Umbilical cord (tissue), 2 donors: Measurements from ENCODE around the gene UBASH3B. TPM values are rescaled to one million over a fixed set of nuclear protein-coding genes. Genes with fewer than 3 reads are reported as not detected.

Source experiments
- DNase-seq: peaks from one replicate; pipeline ENCODE4 v3.0.0-alpha.2; 2015; ENCODE audit warnings: low spot score
- total RNA-seq: library from RNA; depleted of rRNA; stranded (reverse); fragments of >200 nt; gene quantifications from one replicate; pipeline ENCODE4 v1.2.3, GENCODE V29; 2014; ENCODE audit warnings: low replicate concordance; ENCODE audit not compliant: insufficient read depth

Gene UBASH3B
- total RNA-seq, 1 donor from 2014 or later = 3.4 TPM

DNA sequence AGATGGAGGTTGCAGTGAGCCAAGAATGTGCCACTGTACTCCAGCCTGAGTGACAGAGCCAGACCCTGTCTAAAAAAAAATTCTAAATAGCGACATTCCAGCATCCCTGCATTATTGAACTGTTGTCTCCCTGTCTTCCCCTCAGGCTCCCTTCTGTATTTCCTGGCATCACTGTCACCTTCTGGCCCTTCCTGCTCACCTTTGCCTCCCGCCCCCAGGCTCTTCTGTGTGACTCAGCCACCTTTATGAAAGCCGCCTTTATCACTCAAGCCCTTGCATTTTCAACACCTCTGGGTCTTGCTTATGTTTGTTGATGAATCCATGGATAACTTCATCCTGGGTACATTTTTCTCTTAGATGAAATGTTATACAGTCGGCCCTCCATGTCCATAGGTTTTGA, 21.1 kb downstream of the UBASH3B start:
- no peak for DNase-seq

DNA sequence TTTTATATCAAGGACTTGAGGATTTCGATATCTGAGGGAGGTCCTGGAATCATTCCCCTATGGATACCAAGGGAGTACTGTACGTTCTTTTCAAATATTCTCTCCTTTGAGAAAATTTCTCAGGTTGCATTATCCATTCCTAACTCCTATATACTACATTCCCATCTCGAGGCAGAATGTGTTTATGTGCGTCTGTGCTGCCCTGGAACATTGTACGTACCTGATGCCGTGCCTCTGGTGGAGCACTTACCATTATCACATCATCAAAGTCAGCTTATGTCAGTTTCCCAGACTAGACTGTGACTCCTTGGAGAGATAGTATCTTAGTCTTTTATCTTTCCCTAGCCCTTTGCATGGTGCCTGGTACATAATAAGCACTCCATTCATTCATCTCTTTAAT, 21.7 kb downstream of the UBASH3B start:
- no peak for DNase-seq

DNA sequence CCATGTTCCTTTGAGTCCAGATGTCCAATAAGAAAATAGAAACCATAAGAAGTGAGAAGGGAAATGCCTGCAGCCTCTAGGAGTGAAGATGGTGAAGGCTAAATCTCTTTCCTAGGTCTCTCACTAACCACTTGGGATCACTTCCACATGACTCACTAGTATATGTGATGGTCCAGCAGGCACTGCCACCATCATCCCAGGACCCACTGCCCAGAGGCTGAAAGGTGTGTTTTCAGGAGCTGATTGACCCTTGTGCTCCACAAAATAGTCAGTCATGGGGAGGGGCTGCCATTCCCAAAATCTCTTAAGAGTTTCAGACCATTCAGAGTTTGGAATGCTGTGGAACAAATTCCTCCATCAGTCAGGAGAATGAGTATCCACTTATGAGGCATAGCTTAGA, 22.9 kb downstream of the UBASH3B start:
- no peak for DNase-seq

DNA sequence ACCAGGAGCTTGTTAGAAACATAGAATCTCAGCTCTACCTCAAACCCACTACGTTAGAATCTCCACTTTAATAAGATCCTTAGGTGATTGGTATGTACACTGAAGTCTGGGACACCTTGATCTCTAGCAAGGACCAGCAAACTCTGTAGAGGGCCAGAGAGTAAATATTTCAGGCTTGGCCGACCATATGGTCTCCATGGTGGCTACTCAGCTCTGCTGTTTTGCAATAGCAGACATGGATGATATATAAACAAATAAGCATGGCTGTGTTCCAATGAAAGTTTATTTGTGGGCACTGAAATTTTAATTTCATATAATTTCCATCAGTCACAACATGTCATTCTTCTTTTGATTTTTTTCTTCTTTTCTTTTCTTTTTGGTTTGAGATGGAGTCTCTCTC, 23.9 kb downstream of the UBASH3B start:
- DNase-seq = no peak

DNA sequence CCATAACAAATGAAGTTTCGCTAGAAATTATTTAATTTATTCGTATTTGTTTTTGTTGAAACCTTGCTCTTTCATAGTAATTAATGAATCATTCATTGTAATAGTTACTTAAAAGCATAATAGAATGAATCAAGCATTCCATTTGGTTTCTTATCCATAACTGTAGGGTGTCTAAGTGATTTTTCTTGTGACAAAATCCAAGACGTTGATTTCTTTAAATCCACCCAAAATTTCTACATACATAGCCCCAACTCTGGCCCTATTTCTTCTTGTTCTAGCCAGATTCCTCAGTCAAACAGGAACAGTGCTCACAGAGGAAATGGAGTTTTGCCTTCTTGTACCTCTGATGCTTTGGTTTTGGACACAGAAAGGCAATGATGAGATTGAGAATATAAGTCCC, 25.5 kb downstream of the UBASH3B start:
- no peak for DNase-seq

DNA sequence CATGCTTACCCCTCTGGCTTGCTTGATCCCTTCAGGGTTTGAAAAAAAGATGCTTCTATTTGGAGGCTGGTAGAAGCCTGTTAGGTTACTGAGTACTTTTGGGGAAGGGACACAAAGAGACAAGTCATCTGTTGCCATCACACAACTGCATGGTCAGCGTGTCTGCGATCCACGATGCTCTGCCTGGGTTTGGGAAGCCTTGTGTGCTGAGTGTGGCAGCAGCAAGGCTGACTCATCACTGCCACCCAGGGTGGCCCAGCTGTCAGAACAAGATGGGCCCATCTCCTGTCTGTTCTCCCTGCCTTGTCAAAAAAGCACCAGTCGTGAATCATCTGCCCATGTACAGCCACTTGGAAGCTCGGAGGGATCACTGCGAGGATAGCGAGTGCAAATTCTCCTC, 26.2 kb downstream of the UBASH3B start:
- no peak for DNase-seq

DNA sequence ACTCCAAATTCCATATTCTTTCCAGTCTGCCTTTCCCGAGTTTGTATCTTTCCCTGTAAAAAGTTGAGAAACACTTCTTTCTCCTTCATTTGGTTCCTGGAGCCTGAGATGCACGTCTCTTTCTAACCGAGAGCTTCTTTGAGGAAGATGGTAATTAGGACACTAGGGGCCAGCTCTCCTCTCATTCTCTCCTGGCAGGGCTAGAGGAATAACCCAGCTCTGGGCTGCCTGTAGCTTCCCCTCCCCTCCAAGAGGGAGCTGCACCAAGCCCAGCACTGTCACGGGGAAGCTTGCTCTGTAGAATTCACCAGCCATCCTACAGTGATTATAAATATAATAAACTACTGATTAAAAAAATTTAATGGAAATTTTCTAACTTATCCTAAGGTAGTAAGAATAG, 26.9 kb downstream of the UBASH3B start:
- DNase-seq = no peak

DNA sequence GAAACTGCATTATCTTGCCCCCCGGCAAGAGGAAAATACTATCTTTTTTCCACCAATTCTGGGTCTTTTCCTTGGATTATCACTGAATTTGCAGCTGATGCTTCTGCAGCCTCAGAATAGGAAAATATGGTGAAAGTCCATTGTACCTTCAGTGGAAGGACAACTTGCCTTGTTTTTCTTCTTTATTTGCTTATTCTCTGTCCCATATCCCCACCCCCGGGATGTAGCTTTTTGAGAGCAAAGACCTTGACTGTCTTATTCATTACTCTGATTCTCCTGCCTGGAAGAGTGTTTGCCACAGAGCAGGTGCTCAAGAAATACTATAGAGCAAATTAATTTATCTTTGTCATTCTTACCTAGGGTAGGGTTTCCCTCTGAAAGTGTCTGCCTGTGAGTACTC, 29.5 kb downstream of the UBASH3B start:
- no peak for DNase-seq

DNA sequence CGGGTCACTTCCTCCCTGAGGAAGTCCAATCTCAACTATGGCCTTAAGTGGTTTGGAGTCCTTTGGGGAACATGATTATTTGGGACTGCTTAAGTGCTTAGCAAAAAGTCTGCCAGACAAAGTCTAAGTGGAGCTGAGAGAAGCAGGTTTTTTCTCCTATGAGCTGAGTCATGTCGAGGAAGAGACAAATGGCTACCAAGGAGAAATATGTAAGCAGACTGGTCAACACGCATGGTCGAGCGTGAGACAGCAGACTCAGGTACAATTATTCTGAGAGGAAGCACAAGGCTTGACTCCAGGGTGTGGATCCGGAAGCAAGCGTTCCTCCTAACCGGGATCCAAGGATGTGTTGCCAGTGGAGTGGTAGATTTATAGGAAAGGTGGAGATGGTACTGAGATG, 30.6 kb downstream of the UBASH3B start:
- no peak for DNase-seq

DNA sequence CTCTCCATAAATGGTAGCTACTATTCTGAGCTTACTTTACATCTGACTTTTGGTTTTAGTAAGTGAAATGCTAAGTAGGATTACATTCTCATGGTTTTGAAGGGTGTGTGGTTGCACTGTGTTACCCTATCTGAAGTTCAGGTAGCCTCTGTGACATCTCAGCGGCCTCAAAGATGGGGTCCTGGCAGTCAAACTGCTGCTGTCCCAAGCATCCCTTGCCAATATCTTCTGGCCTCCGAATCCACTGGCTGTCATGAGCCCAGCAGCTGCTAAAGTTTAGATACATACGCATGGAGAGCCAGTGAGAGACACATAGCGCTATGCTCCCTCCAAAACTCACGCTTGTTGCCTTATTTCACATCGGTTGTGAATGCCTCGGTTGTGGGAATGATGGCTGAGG, 34.9 kb downstream of the UBASH3B start:
- no peak for DNase-seq

DNA sequence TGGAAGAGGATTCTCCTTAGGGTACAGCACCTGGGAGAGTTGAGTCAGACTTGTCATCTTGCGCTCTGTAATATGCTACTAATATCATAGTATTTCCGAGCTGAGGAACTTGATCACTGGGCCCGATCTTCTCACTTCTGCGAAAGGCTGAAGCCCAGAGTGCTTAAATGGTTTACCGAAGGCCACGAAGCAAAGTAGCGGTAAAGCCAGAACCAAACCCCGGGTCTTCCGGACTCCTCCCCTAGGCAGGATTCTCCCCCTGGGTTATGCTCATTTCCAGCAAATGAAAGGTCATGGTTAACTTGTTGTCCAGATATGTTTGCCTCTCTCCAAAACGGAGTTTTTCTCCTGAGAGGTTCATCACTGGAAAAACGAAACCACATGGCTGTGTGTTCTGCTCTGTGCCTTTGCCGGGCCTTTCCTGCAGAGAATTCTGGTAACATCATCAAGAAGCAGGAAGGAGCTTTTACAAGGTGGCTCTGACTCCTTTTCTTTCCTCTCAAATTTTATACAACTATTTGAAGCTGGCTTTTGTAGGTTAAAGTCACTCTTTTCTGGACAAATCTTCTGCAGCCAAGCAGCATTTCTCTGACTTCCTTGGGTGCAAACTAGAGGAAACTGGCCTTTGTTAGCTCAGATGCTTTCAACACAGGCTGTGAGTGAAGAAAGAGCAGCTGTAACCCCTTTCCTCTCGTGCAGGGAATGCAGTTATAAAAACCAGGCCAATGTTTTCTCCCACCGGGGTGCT, 35.5 kb downstream of the UBASH3B start:
- peak; percentile 57 for DNase-seq

DNA sequence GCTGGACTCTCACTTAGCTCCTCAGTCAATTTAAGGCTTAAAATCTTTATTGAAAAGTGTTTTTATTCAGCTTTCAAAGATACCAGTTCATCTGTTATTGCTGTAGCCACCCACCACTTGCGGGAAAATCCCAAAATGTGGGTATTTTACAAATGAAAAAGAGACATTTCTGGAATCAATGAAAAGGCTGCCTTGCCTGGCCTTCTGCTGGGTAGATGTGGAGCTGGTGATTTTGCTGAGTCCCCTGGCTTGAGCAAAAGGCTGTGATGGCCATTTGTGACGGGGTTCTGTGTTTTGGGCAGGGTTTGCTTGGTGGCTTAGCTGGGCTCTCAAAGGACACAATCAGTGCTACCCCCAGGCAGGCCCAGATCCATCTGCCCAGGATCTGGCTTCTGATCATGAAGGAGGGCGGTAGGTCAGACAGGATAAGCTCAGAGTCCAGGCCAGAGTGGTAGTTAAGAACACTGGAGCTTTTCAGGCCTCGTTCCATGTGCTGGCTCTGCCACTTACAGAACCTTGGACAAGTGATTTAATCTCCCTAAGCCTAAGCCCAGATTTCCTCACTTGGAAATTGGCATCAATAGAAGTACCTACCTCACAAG, 36.1 kb downstream of the UBASH3B start:
- no peak for DNase-seq

DNA sequence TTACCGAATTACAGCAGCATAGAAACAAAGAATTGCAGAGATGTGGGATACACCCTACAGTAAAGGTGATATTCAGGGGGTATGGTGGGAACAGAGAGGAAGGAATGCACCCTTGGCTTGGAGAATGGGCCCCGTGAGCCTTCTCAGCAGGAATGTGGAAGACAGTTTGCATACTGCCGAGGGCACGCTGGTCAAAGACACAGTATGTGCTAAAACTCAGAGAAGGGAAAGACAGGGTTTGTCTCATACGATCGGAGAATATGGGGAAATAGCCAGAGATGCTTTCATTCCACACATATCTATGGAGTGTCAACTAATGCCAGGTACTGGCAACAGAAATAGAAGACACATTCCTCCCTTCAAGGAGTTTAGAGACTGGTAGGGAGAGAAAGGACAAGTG, 36.9 kb downstream of the UBASH3B start:
- DNase-seq = no peak

DNA sequence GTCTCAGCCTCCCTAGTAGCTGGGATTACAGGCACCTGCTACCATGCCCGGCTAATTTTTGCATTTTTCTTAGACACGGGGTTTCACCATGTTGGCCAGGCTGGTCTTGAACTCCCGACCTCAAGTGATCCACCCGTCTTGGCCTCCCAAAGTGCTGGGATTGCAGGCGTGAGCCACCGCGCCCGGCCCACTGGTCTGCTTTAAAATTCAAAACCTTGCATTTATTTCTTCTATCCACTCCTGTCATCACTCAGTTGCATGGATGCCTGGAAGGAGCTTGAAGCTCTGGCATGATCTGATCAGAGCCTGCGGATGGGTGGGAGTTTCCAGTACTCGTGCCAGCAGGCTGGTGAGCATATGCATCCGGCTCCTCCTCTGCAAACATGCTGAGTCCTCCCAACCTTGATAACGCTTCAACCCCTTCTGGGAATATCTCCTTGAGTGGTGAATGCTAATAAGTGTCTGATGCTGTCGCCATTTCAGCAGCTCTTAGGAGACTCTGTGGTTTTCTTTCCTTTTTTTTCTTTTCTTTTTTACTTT, 39.6 kb downstream of the UBASH3B start:
- DNase-seq = no peak

DNA sequence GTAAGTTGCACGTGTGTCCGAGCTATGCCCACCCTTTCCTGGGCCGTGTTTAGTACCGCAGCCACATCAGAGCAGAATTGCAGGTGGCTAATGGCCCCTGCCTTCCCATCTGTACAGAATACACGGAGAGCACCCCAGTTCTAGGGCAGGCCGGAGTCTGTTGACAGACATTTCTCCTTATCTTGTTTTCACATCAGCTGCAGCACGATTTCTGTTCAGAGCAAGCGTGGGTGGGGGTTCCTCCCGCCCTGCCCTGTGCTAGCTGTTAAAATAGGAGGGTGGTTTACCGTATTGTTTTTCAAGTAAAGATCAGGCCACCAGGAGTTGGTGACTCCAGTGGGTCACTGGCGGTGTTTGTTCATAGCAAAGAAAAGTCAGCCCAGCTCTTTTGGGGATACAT, 41.1 kb downstream of the UBASH3B start:
- no peak for DNase-seq

DNA sequence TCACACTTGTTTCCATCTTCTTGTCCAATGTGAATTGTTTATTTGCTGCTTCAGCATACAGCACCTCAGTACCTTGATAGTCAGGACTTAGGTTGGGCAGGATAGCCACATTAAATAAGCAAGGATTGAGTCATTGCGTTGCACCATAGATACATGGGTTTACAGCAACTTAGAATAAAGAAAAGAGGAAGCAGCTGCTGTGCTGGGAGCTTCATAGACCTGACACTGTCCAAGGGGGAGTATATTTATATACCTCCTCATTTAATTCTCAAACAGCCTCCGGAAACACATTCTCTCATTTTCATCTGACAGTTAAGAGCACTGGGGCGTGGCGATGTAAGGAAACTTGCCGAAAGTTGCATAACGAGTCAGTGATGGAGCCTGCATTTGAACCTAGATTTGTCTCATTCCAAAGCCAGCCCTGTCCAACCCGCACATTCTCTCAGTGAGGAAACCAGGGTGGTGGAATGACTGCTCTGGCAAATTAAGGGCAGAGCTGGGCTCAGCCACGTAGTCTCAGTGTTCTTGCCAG, 42.2 kb downstream of the UBASH3B start:
- no peak for DNase-seq

DNA sequence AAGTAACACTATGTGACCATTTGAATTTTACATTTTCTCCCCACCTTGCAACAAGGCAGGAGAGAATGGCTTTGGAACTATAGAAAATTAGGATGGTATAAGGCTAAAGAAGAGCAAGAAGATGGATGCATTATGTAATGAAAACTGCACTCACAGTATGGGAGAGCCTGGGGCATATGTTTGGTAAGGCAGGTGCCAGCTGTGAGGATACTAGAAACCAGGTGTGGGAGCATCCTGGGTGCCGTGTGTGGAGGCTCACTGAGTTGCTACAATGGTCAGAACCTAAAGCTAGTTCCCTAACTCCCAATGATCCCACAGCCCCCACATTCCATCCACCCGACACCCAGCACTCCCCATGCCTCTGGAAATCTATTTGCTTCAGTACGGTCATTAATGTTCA, 42.9 kb downstream of the UBASH3B start:
- DNase-seq = no peak

DNA sequence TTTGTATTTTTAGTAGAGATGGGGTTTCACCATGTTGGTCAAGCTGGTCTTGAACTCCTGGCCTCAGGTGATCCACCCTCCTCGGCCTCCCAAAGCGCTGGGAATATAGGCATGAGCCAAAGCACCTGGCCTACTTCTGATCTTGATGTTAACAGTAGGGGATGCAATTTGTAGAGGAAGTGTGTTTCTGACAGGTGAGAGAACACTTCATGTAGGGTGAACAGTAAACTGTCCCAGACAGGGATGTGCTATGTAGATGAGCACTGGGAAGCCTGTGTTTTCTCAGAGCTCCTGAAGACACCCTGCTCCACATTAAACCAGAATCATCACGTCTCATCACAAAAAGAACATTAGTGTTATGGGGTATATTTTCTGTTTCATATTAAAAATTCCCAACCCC, 45.1 kb downstream of the UBASH3B start:
- no peak for DNase-seq

DNA sequence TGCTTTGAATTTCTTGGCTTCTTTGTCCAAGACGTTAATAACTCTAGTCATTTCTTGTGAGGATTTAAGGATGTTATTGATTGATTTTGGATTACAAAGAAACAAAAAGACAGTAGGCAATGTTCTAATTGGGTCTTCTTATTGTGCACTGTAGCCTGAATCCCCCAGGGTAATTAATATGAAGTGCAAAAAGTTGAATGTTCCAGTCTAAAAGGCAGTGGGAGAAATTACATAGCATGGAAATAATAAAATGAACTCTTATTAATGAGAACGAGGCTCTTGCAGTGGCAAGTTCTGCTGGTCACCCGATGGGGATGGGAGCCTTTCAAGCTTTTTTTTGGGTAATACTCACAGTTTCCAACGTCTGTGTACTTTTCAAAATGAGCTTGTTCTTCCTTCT, 45.6 kb downstream of the UBASH3B start:
- DNase-seq = no peak

DNA sequence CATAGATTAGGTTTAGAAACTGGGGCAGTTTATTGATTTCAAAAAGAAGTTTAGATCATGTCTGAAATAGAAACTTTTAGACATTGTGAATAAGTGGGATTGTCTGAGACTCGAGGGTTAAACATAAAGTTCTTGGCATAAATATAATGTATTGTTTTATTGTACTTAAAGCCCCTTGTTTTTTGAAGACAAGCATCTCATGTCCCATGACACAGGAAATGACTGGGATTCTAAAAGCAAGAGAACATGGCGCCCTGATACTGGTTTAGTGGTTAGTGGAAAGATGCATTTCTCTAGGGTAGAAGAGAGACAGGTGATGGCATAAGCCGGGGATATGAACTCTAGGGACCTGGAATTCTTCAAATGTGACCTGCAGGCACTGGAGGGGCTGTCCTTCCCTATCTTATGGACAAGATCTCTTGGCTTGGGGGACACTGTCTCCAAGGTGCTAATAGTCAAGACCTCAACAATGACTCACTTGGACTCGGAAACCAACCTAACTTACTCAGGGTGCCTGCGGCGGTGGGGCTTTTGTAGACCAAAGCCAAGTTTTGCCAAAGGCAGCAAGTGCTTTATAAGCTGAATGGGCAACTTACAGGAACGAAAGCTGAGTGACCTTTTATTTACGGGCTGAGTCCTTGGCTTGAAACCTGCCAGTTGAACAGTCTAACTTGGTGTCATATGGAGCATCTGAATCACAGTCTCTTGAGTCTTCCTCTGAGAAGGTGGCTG, 48.2 kb downstream of the UBASH3B start:
- no peak for DNase-seq

DNA sequence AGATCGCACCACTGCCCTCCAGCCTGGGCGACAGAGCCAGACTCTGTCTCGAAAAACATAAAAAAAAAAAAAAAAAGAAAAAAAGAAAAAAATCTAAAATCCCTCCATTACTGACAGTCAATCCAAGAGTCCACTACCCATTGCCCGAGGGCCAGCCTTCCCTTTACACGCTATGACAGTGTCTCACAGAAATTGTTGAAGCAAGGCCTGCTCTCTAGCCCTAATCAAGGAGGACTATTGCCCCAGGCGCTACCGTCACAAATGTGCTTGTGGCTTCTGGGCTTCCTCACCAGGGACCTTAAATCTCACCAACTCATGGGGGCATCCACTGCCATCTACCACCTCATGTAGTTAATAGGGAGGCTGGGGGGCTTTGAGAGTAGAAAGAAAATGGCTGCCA, 49.9 kb downstream of the UBASH3B start:
- no peak for DNase-seq

DNA sequence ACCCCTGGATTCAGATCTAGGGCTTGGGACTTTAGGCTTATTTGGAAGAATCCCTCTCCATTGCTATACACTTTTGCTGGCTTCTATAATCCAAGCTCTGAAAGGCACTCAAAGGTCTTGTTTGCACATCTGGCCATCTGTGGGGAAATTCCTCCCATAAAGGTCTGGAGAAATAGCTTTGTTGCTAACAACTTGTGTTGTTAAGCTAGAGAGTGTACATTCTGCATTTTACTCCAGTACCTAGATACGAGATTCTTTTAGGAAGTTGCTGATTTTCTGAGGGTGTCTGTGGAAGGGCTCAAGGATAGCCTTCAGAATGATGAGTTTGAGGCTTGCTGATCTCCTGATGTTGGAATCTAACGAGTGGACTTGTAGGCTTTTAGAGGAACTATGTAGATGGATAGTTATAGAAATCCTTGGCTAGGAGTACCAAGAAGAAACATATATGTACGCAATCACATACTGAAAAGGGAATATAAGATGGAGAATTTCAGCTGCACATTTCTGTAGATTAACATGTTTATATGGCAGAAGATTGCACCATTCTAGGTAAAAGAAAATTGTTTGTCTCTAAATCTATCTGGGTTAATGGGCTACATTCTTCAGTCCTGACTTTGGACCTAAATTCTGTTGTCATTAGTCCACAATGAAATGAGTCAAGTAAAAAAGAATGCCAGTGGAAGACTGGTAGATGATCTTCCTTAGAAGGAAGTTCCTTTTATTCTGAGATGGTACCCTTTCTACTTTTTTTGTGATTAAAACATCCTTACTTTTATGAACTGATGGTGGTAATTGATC, 51.0 kb downstream of the UBASH3B start:
- no peak for DNase-seq
